ENCODE data around the gene XXYLT1. TPM values are rescaled to one million over a fixed set of nuclear protein-coding genes. Genes with fewer than 3 reads are reported as not detected.

Gene XXYLT1
- total RNA-seq, 4 donors from 2014 or later, result 14.1 to 23.7 (median 15.4) TPM

GRCh38 chr3:195270079-195270816 is 711 bp downstream of the XXYLT1 start:
- H3K9me3 ChIP-seq, result no peaks in the 10 kb centered on the region
- peak overlapping the region; percentile 56 to 90 (median 76) for H3K4me3 ChIP-seq
- WGBS, 2 donors, result 0% methylated on average over 19 of the region's 52 CpGs; no CpG with 5 or more reads in 1 of the 2 donors
- no peak for TF ChIP-seq CTCF (IDR thresholded peaks at IDR 0.05)
- TF ChIP-seq POLR2A (IDR thresholded peaks at IDR 0.05), result no peak
- H3K27me3 ChIP-seq, result no peaks in the 10 kb centered on the region
- peaks cover 0 to 15% (median 0%) of the 10 kb centered on the region in 3 donors for H3K36me3 ChIP-seq
- H3K4me1 ChIP-seq, result peaks cover 19 to 32% (median 25%) of the 10 kb centered on the region in 3 donors
- no peak for DNase-seq
- intact Hi-C loops (cut with DNase I), result loop anchor here (2.0 kb wide), 1 partner anchor 249 kb away; no protein-coding TSS in a partner anchor
- peak overlapping the region; percentile 82 to 95 (median 86) for H3K27ac ChIP-seq

- peak overlapping the region in 2 of 4 donors; percentile 82 to 87 for H3K27ac ChIP-seq
- intact Hi-C loops (cut with DNase I), result loop anchor here (2.0 kb wide), 1 partner anchor 249 kb away; no protein-coding TSS in a partner anchor
- WGBS, 2 donors, result 27 to 46% methylated on average over 5 of the region's 5 CpGs
These were observed 1.4 kb downstream of the XXYLT1 start for GRCh38 chr3:195269375-195270078.

GRCh38 chr3:195268576-195269309 is 2.2 kb downstream of the XXYLT1 start:
- 92 to 95% methylated on average over 10 to 11 of the region's 11 CpGs for WGBS, 2 donors
- intact Hi-C loops (cut with DNase I), result no loop called here

More at GRCh38 chr3:195269375-195270078, 1.4 kb downstream of the XXYLT1 start:
- Histone ChIP-seq H3K4me3 (peak overlapping the region; percentile 56 to 90 (median 76)), H3K9me3 (no peaks in the 10 kb centered on the region), H3K27me3 (no peaks in the 10 kb centered on the region), H3K36me3 (peaks cover 0 to 17% (median 0%) of the 10 kb centered on the region in 3 donors), H3K4me1 (peaks cover 19 to 34% (median 25%) of the 10 kb centered on the region in 3 donors)
- TF ChIP-seq POLR2A (IDR thresholded peaks at IDR 0.05) (no peak), CTCF (IDR thresholded peaks at IDR 0.05) (no peak)
- no peak for DNase-seq

GRCh38 chr3:195267096-195267495 is 3.9 kb downstream of the XXYLT1 start:
- no peak for DNase-seq
- no peak for TF ChIP-seq POLR2A (IDR thresholded peaks at IDR 0.05)
- TF ChIP-seq CTCF (IDR thresholded peaks at IDR 0.05), result no peak
- H3K36me3 ChIP-seq, result peaks cover 0 to 17% (median 0%) of the 10 kb centered on the region in 3 donors
- 75 to 79% methylated on average over 3 of the region's 3 CpGs for WGBS, 2 donors
- no peaks in the 10 kb centered on the region for H3K9me3 ChIP-seq
- no peak overlapping the region for H3K27ac ChIP-seq
- intact Hi-C loops (cut with DNase I), result no loop called here
- peaks cover 18 to 47% (median 24%) of the 10 kb centered on the region in 3 donors for H3K4me1 ChIP-seq
- no peak overlapping the region for H3K4me3 ChIP-seq
- H3K27me3 ChIP-seq, result no peaks in the 10 kb centered on the region

More at GRCh38 chr3:195268576-195269309, 2.2 kb downstream of the XXYLT1 start:
- DNase-seq, result no peak
- TF ChIP-seq POLR2A (IDR thresholded peaks at IDR 0.05), result no peak
- no peak for TF ChIP-seq CTCF (IDR thresholded peaks at IDR 0.05)
- no peaks in the 10 kb centered on the region for H3K27me3 ChIP-seq
- peaks cover 19 to 42% (median 25%) of the 10 kb centered on the region in 3 donors for H3K4me1 ChIP-seq
- no peak overlapping the region for H3K27ac ChIP-seq
- no peaks in the 10 kb centered on the region for H3K9me3 ChIP-seq
- H3K36me3 ChIP-seq, result peaks cover 0 to 17% (median 0%) of the 10 kb centered on the region in 3 donors
- H3K4me3 ChIP-seq, result no peak overlapping the region
